HepG2 (cell line): ENCODE measurements around the gene ABHD17B. TPM values are rescaled to one million over a fixed set of nuclear protein-coding genes. Genes with fewer than 3 reads are reported as not detected.

ENCODE experiments used
- CBX1 ChIP-seq: IDR thresholded peaks from one replicate; pipeline ENCODE4 v1.6.1; 2016; ENCODE audit warnings: antibody characterized with exemption, low read depth
- JDP2 ChIP-seq: sonication (generic); formaldehyde crosslinking; IDR thresholded peaks from 2 replicates; pipeline ENCODE4 v1.8.1; 2022; ENCODE audit warnings: missing genetic modification reagents, borderline replicate concordance
- JUN ChIP-seq: sonication (generic); formaldehyde crosslinking; IDR thresholded peaks from 2 replicates; pipeline ENCODE4 v1.4.0; 2020; ENCODE audit warnings: mild to moderate bottlenecking, missing genetic modification reagents
- JUNB ChIP-seq: sonication (generic); formaldehyde crosslinking; IDR thresholded peaks from 2 replicates; pipeline ENCODE4 v1.8.0; 2022; ENCODE audit warnings: missing genetic modification reagents, mild to moderate bottlenecking, borderline replicate concordance
- KDM4B ChIP-seq: sonication (generic); formaldehyde crosslinking; IDR thresholded peaks from 2 replicates; pipeline ENCODE4 v1.4.0; 2020; ENCODE audit warnings: missing genetic modification reagents
- NFAT5 ChIP-seq: sonication (generic); formaldehyde crosslinking; IDR thresholded peaks from 2 replicates; pipeline ENCODE4 v1.4.0; 2020; ENCODE audit warnings: missing genetic modification reagents
- PITX1 ChIP-seq: sonication (generic); formaldehyde crosslinking; IDR thresholded peaks from 2 replicates; pipeline ENCODE4 v1.5.1; 2020; ENCODE audit warnings: mild to moderate bottlenecking, missing genetic modification reagents
- SIN3A ChIP-seq: IDR thresholded peaks from 2 replicates; pipeline ENCODE4 v1.6.1; 2011; ENCODE audit warnings: low read depth, mild to moderate bottlenecking, control low read depth, low read length, borderline replicate concordance
- SNAPC4 ChIP-seq: sonication (generic); formaldehyde crosslinking; IDR thresholded peaks from 2 replicates; pipeline ENCODE4 v1.4.0; 2020; ENCODE audit warnings: mild to moderate bottlenecking, missing genetic modification reagents
- THAP9 ChIP-seq: sonication (generic); formaldehyde crosslinking; IDR thresholded peaks from 2 replicates; pipeline ENCODE4; 2020; ENCODE audit warnings: missing genetic modification reagents, mild to moderate bottlenecking, borderline replicate concordance
- TRIM24 ChIP-seq: sonication (generic); formaldehyde crosslinking; IDR thresholded peaks from 2 replicates; pipeline ENCODE4 v1.8.0; 2022; ENCODE audit warnings: mild to moderate bottlenecking, missing genetic modification reagents
- YEATS4 ChIP-seq: sonication (generic); formaldehyde crosslinking; IDR thresholded peaks from 2 replicates; pipeline ENCODE4 v1.4.0; 2020; ENCODE audit warnings: missing genetic modification reagents, borderline replicate concordance
- ZNF224 ChIP-seq: sonication (generic); formaldehyde crosslinking; IDR thresholded peaks from 2 replicates; pipeline ENCODE4 v1.5.0; 2020; ENCODE audit warnings: mild to moderate bottlenecking, missing genetic modification reagents
- ZNF784 ChIP-seq: sonication (generic); formaldehyde crosslinking; IDR thresholded peaks from 2 replicates; pipeline ENCODE4 v1.5.1; 2020; ENCODE audit warnings: missing genetic modification reagents, mild to moderate bottlenecking, borderline replicate concordance
- polyA plus RNA-seq, 8 experiments: library from polyadenylated mRNA; depleted of rRNA in 3 of 8; stranded (reverse) in 7 of 8; unstranded in 1 of 8; fragments of >200 nt; fragmentation: Illumina TruSeq in 4 of 8; extraction: Trizol in 4 of 8; gene quantifications; 2 replicates each; pipeline versions ENCODE4 v1.2.1 to v1.2.3, GENCODE V29; 2011 to 2016; ENCODE audit warnings: low read depth in 4 of 8, missing spikeins in 1 of 8, mixed read lengths in 1 of 8; ENCODE audit not compliant: insufficient read depth in 1 of 8
- total RNA-seq, 5 experiments: library from RNA; depleted of rRNA; stranded (reverse); fragments of >200 nt; fragmentation: Illumina TruSeq; extraction: Trizol; gene quantifications; 2 replicates each; pipeline ENCODE4 v1.2.3, GENCODE V29; 2016; ENCODE audit warnings: low read depth in 1 of 5

ABHD17B gene
- total and polyA plus RNA-seq, 2 of the 13 experiments (the other 11 are each of a cell fraction or from before 2014, with no cell fraction given), result 11.3 to 22.0 TPM

- no peak for TF ChIP-seq NFAT5
- TF ChIP-seq ZNF224 (CRISPR knock-in tag), result no peak
- TF ChIP-seq SIN3A, result 0 out of 2 replicates have a peak, but pooled peaks have one; percentile 44
- TF ChIP-seq PITX1 (CRISPR knock-in tag), result no peak
- no peak for TF ChIP-seq JUN (CRISPR knock-in tag)
- TF ChIP-seq ZNF784, result 0 out of 2 replicates have a peak, but pooled peaks have one; percentile 3
- TF ChIP-seq YEATS4 (CRISPR knock-in tag), result peak; percentile 54; the same call in 1 of the 2 replicates
- TF ChIP-seq TRIM24 (CRISPR knock-in tag), result no peak
- TF ChIP-seq THAP9 (CRISPR knock-in tag), result no peak
- TF ChIP-seq SNAPC4 (CRISPR knock-in tag), result 0 out of 2 replicates have a peak, but pooled peaks have one; percentile 34
- no peak for TF ChIP-seq JDP2 (CRISPR knock-in tag)
- no peak for TF ChIP-seq KDM4B (CRISPR knock-in tag)
- no peak for TF ChIP-seq JUNB
- no peak for TF ChIP-seq CBX1
Observed at GRCh38 chr9:71909887-71910649, 925 bp downstream of the ABHD17B start (continued).
